GM18511 (cell line): ENCODE data around the gene MT1F.
"Not testable (repeated sequence)": the region's sequence is repeated elsewhere in the genome, so short reads cannot be mapped to it uniquely, and the experiment has no call there.

Experiments
- ATAC-seq: cut with Tn5 transposase; IDR thresholded peaks from one replicate; pipeline ENCODE4 v1.9.1; 2021; ENCODE audit warnings: mild to moderate bottlenecking, moderate library complexity; ENCODE audit not compliant: unreplicated experiment

Gene MT1F

DNA sequence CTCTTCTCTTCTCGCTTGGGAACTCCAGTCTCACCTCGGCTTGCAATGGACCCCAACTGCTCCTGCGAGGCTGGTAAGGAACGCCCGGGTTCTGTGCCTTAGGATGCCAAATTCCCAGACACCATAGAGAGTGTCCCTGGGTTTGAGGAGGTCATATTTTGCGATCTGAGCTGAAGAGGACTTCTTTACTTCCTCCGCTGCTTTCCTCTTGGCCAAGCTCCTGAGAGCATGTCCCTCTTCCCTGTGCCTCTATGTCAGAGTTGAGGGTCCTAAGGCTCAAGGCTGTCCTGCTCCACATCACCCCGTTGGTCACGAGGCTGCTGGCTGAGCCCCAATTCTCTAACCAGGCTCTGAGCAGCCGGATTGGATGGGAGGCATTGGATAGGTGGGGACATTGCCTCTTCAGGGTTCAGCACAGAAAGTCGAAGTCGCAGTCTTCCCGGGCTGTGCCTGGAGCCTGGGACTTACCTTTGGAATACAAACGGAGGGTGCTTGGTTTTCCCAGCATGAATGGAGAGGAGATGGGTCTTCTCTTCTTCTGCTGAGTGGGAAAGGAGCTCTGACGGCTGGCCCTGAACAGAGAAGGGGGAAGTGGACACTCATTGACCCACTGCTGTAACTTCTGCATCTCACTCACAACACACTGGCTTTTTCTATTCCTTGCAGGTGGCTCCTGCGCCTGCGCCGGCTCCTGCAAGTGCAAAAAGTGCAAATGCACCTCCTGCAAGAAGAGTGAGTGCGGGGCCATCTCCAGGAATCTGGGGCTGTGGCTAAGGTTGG is 12.3 kb downstream of the MT1F start:
- no peak for ATAC-seq

DNA sequence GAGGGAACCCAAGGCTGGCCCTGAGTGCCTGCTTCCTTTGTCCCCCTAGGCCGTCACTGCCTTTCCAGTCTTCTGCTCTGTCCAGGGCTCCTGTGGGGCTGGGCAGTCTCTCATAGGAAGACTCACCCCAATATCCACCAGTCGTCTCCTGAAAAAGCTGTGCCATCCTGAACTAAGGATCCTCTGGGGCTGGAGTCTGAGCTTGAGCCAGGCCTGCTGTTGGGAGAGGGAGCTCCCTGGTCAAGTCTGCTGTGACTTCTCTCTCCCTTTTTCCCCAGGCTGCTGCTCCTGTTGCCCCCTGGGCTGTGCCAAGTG is 12.8 kb downstream of the MT1F start:
- no peak for ATAC-seq

DNA sequence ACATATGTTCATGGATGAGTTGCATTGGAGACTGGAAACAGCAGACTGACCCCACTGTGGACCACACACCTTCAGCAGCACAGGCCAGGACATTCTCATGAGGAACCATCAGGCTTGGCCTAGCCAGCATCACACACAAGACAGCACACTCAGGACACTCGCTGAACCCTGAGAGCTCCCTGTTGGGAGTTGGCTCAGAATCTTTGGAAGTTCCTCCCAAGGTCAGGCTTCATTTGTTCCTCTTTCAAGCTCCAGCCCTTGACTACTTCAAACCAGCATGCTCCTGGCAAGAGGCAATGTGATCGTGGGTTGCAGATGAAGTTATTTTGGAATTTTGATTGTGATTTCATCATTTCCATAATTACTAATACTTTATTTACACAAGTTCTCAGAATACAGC is 13.9 kb downstream of the MT1F start:
- not testable (repeated sequence) for ATAC-seq

DNA sequence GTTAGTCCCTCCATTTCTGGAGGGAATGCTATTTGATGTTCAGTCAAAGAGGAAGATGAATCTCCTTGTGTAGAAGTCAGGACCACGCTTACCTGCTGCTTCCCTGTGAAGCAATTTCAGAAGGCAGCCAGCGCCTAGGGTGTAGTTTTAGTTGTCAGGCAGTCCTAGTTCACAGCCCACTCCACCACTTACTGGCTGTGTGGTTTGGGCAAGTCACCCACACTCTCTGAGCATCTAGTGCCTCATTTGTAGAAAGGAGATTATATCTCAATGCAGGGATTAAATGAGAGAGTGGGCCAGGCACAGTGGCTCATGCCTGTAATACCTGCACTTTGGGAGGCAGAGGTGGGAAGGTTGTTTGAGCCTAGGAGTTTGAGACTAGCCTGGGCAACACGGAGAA is 14.4 kb downstream of the MT1F start:
- ATAC-seq: not testable (repeated sequence)

DNA sequence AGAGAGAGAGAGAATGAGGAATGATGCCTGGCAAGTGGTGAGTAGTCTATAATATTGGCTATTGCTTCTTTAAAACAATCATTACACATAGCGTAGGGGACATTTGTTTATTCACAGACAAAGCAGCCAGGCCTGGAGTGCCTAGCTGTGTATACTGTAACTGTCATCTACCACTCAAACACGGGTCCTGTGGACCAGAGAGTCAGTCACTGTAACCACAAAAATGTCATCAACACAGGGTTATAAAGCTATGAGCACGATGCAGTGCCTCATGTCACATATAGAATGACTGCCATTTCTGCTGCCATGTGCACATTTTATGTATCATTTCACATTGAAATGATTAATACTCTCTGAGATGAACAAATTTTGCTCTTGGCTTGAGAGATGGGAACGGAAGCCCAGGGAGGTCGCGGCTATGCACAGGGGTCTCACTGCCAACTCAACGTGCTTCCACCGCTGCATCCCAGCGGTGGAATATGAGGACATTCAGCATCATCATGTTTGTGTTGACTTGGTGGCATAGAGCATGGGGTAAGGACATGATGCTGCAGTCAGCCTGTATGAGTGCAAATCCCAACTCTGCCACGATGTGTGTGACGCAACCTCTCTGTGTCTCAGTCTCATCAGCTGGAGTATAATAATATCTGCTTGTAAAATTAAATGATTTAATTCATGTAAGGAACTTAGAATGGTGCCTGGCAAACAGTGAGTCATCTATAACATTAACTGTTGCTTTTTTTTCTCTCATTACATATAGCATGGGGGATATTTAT is 15.2 kb downstream of the MT1F start:
- ATAC-seq: no peak

DNA sequence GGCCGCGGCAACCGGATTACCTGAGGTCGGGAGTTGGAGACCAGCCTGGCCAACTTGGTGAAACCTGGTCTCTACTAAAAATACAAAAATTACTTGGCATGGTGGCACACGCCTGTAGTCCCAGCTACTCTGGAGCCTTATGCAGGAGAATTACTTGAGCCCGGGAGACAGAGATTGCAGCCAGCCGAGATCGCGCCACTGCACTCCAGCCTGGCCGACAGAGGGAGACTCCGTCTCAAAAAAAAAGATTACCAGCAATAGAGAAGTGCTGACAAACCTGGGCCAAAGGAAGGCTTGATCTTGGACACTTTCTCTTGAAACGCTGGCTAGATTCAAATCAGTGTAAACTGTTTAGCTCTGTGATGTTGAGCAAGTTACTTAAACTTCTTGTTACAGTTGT is 16.2 kb downstream of the MT1F start:
- ATAC-seq: no peak

DNA sequence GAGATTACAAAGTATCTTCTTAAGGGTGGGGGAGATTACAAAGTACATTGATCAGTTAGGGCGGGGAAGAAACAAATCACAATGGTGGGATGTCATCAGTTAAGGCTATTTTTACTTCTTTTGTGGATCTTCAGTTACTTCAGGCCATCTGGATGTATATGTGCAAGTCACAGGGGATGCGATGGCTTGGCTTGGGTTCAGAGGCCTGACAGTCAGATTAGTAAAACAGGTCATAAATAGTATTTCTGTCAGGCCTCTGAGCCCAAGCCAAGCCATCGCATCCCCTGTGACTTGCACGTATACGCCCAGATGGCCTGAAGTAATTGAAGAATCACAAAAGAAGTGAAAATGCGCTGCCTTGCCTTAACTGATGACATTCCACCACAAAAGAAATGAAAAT is 16.8 kb downstream of the MT1F start:
- not testable (repeated sequence) for ATAC-seq

DNA sequence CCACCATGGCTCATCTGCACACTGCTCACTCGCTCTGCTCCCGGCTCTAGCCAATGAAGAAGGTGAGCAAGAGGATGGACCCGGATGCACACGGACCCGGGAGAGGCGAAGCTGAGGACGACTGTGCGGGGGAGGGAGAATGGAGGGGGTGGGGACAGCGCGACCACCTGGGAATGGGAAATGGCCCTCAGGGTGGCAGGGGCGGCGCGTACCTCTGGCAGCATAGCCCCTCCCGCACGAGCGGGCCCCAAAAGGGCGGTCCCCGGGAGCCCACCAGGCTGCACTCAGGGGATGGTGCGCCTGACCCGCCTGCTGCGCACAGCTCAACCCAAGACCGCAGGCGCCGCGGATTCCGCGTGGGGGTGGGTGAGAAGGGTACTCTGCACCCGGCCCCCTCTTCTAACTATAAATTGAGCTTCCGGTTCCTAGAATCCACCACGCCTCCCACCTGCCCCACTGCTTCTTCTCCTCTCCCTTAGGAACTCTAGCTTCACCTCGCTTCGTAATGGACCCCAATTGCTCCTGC is 18.0 kb downstream of the MT1F start:
- no peak for ATAC-seq

DNA sequence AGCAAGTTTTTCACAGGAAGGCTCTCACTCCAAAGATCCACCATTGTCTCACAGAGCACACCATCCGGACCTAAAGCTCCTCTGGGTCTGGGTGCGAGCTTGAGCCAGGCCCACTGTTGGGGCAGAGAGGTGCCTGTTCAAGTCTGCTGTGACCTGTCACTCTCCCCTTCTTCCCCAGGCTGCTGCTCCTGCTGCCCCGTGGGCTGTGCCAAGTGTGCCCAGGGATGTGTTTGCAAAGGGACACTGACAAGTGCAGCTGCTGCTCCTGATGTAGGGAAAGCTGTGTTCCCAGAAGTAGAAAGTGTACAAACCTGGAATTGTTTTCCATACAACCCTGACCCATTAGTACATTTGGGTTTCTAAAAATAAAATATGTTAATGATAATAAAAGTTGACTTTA is 19.7 kb downstream of the MT1F start:
- ATAC-seq: no peak

DNA sequence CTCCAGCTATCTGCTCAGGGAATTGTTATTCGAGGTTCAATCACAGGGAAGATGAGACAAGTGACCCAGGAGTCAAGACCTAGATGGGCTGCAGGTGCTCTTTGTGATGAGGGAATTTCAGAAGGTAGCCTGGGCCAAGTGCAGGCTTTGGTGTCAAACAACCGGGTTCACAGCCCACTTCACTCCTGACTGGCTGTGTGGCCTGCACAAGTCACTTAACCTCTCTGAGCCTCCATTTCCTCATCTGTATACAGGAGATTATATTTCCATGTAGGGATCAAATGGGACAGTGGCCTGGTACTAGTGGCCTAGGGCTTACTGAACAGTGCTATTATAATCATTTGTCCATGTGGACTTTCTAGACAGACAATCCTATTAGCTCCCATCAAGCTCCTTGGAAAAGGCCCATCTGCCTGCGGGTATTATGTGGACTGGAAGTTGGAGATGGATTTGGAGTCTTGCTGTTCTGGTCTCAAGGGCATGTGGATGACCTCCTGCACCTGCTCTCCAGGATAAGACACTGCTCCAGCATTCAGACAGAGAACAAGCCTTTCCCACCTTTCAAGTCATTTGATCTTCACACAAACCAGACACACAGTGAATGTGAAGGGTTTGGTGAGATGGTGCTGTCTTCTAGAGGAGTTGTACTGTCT is 21.4 kb downstream of the MT1F start:
- ATAC-seq: no peak

DNA sequence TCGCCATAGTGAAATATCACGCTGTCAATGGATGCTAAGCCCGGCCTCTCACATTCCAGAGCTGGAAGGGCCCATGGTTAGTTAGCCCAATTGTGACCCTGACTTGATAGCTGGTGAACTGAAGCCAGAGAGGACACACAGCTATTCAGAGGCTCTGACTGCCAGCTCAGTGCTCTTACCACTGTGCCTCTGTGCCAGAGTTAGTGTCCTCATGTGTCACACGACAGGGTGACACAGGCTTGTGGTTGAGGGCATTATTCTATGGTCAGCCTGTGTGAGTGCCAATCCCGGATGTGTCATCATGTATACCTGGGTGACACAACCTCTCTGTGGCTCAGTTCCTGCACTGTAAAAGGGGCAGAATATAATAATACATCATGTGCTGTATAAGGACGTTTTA is 22.1 kb downstream of the MT1F start:
- ATAC-seq: no peak

DNA sequence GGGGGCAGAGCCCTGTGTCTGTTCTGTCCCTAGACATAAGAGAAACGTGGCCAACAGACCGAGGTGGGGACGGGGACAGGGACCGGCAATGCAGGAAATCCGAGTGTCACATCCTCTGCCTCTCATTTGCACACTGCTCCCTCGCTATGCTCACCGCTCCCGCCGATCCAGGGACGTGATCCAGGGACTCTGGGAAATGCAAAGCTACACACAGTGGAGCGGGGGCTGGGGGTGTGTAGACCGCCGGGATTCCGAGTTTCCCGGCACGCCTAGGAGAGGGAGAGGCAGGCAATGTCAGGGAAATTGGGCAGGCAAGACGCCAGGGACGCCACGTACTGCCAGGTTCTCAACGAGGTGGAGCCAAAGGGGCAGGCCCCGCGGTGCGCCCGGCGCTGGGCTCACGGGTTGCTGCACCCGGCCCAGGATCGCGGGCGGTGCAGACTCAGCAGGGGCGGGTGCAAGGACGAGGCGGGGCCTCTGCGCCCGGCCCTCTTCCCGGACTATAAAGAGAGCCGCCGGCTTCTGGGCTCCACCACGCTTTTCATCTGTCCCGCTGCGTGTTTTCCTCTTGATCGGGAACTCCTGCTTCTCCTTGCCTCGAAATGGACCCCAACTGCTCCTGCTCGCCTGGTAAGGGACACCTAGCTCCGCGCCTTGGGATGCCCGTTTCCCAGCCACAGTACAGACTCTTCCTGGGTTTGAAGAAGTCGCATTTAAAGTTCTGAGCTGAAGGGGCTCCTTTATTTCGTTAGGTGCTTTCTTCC is 24.4 kb downstream of the MT1F start, which contains the start of gene MT1X:
MT1X (plus strand) TSS at position 532 of the 764 bp plus-strand sequence; CDS start at position 603, 71 bp downstream.
- ATAC-seq: peak; percentile 98

DNA sequence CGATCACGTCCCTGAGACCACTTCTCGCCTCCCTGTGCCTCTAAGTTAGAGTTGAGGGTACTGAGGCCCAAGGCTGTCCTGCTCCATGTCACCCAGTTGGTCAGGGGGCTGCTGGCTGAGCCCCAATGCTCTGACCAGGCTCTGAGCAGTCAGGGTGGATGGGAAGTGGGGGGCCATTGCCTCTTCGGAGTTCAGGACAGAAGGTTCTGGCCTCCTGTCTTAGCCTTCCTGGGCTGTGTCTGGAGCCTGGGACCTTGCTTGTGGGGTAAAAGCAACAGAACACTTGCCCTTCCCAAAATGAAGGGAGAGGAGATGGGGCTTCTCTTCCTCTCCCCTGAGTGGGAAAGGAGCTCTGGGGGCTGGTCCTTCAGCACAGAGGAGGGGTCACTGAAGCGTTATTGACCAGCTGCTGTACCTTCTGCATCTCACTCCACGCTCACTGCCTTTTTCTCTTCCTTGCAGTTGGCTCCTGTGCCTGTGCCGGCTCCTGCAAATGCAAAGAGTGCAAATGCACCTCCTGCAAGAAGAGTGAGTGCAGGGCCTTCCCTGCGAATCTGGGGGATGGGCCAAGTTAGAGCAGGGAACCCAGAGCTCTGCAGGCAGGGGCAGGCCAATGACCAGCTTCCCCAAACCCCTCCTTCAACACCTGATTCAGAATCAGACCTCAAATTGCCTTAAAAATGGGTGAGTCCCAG is 25.1 kb downstream of the MT1F start:
- peak; percentile 15 for ATAC-seq

DNA sequence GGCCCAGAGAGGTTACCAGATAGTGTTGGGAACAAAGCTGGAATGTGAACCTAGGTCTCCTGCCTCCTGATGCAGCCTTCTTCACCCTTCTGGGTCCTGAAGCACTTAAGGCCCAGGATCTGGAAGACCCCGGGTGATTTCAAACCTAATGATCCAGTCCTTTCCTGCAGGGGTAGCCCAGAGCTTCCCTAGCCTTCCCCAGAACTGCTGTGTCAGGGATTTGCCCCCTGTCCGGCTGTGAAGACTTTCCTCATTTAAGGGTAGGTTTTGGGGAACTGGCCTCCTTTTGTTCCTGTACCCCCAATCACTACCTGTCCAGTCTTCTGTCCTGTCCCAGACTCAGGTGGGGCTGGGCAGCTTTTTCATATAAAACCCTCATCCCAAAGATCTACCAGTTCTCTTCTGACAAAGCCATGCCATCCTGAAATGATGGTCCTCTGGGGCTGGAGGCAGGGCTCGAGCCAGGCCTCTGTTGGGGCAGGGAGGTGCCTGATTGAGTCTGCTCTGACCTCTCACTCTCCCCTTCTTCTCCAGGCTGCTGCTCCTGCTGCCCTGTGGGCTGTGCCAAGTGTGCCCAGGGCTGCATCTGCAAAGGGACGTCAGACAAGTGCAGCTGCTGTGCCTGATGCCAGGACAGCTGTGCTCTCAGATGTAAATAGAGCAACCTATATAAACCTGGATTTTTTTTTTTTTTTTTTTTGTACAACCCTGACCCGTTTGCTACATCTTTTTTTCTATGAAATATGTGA is 25.8 kb downstream of the MT1F start:
- ATAC-seq: no peak

DNA sequence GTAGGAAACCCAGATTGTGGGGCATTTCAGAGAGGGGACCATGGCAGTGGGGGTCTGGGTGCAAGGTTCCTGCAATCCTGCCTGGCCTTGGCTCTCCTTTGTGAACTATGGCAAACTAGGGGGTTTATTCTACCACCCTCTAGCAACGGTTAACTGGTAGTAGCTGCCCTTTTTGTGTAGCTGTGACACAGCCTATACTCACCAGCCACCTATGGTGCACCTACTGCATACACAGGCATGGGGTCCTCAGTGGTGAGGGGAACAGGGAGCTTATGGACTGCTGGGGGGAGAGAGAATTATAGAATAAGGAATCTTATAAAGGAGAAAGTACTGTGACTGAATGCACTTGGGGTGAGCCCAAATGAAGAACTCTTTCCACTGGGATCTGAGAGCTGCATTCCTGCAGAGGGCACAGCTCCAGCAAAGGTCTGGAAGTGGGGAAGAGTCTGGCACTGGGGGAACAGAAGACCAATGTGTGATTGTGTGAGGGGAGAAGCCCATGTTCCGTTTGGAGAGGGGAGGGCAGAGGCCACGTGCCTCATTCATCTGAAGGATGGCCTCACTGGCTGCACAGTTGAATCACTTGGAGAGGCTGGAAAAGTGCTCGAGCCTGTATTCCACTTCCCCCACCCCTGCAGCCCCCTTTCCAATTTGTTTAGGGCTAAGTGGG is 26.6 kb downstream of the MT1F start:
- ATAC-seq: no peak

DNA sequence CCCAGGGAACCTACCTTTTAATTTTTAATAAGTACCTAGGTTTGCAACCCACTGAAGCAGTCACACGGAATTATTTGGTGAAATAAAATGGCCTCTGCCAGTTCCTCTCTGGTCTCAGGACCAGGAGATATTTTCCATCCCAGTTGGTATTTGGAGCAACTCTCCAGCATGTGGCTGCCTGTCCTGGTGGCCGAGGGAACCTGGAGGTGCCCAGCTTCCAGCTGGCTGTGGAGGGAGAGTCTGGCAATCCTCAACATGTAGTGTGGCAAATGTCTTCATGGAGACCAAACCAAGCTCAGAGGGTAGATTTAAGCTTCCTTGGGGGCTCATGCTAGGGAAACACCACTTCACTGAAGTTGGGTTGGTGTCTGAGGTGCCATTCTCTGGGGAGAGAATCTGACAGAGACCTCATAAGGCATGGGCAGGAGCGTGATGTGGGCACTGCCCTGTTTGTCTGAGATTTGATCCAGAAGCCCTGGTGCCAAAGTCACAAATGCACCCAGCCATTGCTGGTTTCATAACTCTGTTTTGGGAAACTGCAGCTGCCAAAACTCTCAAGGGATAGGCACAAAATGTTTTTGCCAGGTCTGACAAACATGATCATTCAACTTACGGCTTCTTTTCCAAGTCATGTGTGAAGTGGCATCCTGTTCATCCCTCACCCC is 27.3 kb downstream of the MT1F start:
- ATAC-seq: no peak

DNA sequence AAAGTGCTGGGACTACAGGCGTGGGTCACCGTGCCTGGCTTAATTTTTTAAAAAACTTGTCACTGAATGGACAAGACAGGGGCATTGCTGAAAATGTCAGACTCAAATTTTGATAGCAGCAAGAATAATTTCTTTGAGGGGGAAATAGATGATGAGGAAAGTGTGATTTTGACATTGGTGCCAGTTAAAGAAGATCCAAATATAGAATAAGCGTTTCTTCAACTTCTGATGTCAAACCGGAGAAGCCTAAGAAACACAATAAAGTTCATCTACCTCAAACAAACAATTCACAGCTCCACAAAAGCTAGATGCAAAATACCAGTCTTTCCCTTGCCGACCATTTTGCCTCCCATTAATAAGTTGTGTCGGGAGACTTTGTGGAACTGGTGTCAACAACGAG is 29.0 kb downstream of the MT1F start:
- ATAC-seq: no peak

DNA sequence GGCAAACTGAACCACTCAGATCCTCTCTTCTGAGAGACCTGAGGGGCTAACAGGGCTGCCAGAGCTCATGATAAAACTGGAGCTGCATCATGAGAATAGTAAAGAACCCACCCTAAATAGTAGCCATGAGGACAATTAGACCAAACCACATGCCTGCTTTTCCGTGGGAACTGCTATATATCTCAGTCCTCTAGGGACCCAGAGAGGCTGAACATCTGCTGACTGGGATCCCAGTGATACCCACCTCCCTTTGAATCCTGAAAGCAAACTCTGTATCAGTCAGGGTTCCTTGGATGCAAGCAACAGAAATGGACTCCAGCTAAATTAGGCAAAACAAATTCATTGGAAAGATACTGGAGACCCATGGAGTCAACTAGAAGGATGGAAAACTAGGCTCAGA is 31.0 kb downstream of the MT1F start:
- no peak for ATAC-seq

DNA sequence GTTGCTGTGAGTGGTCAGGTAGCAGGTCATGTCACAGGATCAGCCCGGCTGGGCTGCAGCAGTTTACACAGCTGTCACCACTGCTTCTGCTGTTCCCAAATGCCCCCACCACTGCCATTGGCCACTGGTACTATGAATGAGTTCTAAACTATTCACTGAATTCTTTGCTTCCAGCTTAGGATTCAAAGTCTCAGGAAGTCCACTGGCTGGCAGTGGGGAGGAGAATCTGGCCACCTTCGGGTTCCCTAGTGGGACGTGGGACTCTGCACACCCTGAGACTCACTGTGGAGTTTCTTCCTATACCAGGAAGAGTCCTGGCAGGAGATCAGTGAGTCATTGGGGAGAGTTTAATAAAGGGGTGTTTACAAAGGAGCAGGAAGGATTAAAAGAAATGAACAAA is 31.4 kb downstream of the MT1F start:
- ATAC-seq: no peak
